ENCODE results near the gene DMP1.

GRCh38 chr4:87688316-87688715 lies 38.2 kb downstream of the DMP1 start:
- no peak for TF ChIP-seq CTCF (IDR thresholded peaks at IDR 0.05; ENCODE audit: extremely low read depth in 1 of 2, insufficient read depth in 1 of 2, low read depth in 1 of 2, low read length in 2 of 2)
- TF ChIP-seq POLR2A (IDR thresholded peaks at IDR 0.05; ENCODE audit: low read depth, low read length) = no peak

Data from endothelial cell of umbilical vein (primary cell).